Epidermal melanocyte (primary cell): ENCODE data around the gene SRP19.
"Not testable (repeated sequence)": the region's sequence is repeated elsewhere in the genome, so short reads cannot be mapped to it uniquely, and the experiment has no call there.

Source experiments
- DNase-seq: peaks from one replicate; pipeline ENCODE4 v3.0.0; 2011; ENCODE audit warnings: low spot score; ENCODE audit not compliant: insufficient read length

The SRP19 gene

GRCh38 chr5:112869948-112870347 is 8.9 kb downstream of the SRP19 start:
- DNase-seq = no peak

GRCh38 chr5:112870966-112871365 is 9.9 kb downstream of the SRP19 start:
- no peak for DNase-seq

- no peak for DNase-seq
Measured at GRCh38 chr5:112876362-112876761, 15.3 kb downstream of the SRP19 start.

DNA sequence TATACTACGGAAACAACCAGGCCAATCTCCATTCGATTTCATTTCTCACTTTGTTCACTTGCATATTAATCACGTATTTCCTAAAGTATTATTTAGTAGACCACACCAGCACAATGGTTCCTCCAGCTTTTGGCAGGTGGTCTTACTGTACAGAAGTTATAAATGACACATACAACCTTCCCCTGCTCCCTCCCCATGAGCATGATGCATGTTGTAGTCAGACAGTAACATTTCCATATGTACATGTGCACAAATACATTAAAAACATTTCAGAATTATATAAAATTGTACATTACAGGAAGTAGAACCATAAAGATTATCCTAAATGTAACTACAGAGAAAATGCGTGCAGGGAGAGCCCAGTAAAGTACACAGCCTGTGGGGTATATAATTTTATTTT is 17.0 kb downstream of the SRP19 start:
- DNase-seq = no peak

DNA sequence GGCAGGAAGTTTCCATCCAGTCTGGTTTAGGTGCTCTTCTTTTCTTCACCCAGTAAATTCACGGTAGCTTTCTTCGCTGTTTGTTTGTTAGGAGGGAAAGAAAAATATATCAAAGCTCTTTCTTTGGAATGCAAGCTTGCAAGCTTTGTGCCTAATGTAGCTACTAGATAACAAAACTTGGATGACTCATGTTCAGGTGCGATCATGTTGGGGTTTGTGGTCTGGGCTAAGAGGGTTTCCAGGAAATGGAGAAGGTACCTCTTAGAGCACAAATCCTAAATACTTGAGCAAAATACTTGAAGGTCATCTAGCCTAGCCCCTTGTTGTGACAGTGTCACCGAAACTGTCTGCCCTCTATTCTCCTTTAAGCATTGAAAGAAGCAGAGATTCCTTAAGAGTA is 17.7 kb downstream of the SRP19 start:
- no peak for DNase-seq

GRCh38 chr5:112880219-112880964 is 19.3 kb downstream of the SRP19 start:
- DNase-seq = no peak

DNA sequence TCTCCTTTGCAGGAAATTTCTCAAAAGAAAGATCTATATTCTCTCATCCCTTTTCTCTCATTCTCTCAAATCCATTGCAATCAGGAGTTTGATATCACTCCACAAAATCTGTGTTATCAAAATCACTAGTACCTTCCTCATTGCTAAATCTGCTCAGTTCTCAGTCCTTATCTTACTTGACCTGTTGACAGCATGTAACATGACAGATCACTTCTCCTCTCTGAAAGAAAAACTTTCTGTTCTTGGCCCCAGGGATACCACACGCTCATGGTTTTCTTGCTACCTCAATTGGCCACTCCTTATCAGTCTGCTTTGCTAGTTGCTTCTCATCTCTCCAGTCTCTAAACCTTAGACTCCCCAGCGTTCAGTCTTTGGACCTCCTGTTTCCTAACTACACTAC is 22.1 kb downstream of the SRP19 start:
- no peak for DNase-seq

GRCh38 chr5:112885001-112885400 is 23.9 kb downstream of the SRP19 start:
- DNase-seq = no peak

DNA sequence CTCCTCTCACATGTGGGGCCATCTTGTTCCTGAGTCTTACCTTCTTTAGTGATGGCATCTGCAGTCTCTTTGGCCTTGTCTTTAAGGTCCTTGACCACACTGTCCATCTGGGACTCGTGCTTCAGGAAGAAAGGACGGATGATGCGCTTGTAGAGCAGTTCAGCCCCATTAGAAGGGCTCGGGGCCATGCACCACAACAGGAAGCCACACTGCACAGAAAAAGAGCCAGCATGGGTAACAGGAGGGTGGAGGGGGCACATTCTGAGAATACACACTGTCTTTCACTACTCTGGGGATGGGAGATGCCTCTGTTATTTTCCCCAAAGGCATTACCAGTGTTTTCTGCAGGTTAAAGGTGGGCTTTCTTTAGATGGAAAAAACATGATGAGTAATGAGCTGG is 25.9 kb downstream of the SRP19 start:
- DNase-seq = no peak

GRCh38 chr5:112892066-112892465 is 31.0 kb downstream of the SRP19 start:
- not testable (repeated sequence) for DNase-seq

DNA sequence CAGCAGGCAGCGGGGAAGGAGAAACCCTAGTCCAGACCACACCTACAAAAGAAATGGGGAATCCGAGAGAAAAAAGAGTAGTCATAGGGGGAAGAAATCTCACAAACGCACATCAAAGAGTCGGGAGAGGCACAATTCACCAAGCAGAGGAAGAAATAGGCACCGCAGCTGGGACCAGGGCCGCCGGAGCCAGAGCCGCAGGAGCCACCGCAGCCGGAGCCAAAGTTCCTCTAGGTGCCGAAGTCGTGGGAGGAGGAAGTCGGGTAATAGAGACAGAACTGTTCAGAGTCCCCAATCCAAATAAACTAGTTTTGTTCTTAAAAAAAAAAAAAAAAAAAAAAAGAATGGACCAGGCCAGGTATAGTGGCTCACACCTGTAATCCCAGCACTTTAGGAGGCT is 31.7 kb downstream of the SRP19 start:
- no peak for DNase-seq

- no peak for DNase-seq
Measured at GRCh38 chr5:112895682-112896081, 34.6 kb downstream of the SRP19 start.

- DNase-seq = no peak
Measured at GRCh38 chr5:112902561-112902960, 41.5 kb downstream of the SRP19 start.

- not testable (repeated sequence) for DNase-seq
Measured at GRCh38 chr5:112904996-112905395, 43.9 kb downstream of the SRP19 start.

- DNase-seq = no peak
Measured at GRCh38 chr5:112906637-112907036, 45.5 kb downstream of the SRP19 start.

GRCh38 chr5:112907166-112907631 is 46.1 kb downstream of the SRP19 start:
- DNase-seq = no peak

DNA sequence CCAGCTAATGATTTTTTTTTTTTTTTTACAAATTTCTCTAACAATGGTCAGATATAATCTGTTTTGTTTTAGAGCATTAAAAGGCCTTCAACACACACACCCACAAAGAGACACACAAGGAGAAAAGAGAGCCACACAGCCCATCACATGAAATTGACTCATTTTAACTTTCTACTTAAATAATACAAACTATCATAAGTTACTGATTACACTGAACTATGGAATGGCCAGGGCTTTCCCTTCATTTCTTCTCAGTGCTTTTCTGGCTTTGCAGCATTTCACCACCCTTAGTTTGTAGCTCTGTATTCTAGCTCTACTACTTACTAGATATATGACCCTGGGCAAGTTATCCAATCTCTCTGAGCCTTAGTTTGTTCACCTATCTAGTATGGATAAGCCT is 47.8 kb downstream of the SRP19 start:
- no peak for DNase-seq

- no peak for DNase-seq
Measured at GRCh38 chr5:112910529-112910928, 49.4 kb downstream of the SRP19 start.

DNA sequence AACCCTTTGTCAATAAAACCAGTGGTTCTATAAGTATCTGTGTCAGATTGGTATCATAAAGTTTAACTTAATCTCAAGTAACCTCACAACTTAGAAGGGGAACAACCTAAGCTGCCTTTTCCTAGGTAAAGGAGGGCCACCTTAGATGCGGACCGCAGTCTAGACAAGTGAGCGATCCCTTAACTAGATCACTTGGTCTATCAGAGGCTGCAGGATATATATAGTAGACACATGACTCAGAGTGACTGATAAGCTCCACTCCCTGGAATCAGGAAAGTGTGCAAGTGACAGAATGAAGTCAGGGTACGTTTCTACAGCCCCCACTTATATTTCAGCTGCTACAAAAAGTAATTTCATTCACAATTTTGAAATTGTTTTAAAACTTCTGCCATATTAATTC is 53.5 kb downstream of the SRP19 start:
- no peak for DNase-seq

- no peak for DNase-seq
Measured at GRCh38 chr5:112915831-112916230, 54.7 kb downstream of the SRP19 start.

DNA sequence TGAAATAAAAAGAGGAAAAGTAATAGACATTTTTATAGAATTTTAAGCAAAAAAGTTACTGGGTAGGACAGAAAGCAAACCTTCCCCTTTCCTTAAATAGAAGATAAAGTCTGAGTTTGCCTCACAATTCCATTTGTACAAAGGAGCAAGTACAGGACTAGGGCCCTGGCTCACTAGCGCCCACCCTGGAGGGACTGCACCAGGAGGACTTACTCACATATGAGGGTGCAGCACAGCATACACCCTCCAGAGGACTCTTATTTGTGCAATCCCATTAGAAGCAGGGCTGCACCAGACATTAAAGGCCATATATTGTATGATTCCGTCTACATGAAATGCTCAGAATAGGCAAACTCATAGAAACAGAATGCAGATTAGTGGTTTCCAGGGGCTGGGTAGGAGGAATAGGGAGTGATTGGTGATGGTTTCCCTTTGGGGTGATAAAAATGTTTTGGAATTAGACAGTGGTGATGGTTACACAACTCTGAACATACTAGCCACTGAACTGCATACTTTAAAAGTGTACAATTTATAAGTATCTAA is 56.4 kb downstream of the SRP19 start:
- DNase-seq = no peak

- DNase-seq = no peak
Measured at GRCh38 chr5:112918136-112918535, 57.0 kb downstream of the SRP19 start.

DNA sequence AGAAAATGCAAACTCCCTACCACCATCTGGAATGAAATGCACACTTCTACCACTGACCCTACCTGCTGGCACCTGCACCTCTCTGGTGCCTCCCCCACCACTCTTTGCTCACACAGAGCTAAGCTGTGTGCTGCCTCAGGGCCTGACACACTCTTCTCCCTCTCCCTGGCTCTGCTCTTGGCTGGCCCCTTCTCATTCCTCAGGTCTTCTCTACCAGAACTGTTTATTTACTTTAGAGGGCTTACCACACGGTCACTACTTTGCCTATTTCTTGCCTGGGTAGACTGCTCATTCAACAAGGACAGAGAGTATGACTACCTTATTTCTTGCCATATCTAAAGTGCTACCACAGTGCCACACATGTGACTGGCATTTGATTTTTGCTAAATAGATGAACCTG is 57.6 kb downstream of the SRP19 start:
- DNase-seq = no peak
